Measurements from ENCODE around the gene ACAP2. TPM values are rescaled to one million over a fixed set of nuclear protein-coding genes. Genes with fewer than 3 reads are reported as not detected.

Gene ACAP2
- polyA plus RNA-seq, 3 donors, result 41.5 to 96.5 (median 71.6) TPM

- no peak overlapping the region for H3K4me3 Mint-ChIP-seq
- Histone ChIP-seq H3K79me2 (ENCODE audit: insufficient read depth, low read length) (peaks cover 94% of the 10 kb centered on the region), H3K27me3 (ENCODE audit: control insufficient read depth in 2 of 2, insufficient read depth in 2 of 2, low read length in 2 of 2) (no peaks in the 10 kb centered on the region), H4K20me1 (ENCODE audit: insufficient read depth, low read length) (peaks cover 100% of the 10 kb centered on the region), H3K4me3 (replicated peaks in 1 of 3; ENCODE audit: low read depth in 2 of 3, low read length in 3 of 3) (no peak overlapping the region), H3K9ac (ENCODE audit: insufficient read depth, low read length, poor library complexity, severe bottlenecking) (no peak overlapping the region), H3K9me3 (replicated peaks in 1 of 2; ENCODE audit: control insufficient read depth in 1 of 2, insufficient read depth in 1 of 2, low read length in 2 of 2) (no peaks in the 10 kb centered on the region), H3K4me1 (ENCODE audit: control insufficient read depth in 1 of 2, insufficient read depth in 2 of 2, low read length in 2 of 2) (no peaks in the 10 kb centered on the region), H3K4me2 (replicated peaks; ENCODE audit: extremely low read depth, low read length, poor library complexity, severe bottlenecking) (no peak overlapping the region), H3K27ac (ENCODE audit: low read depth in 1 of 2, low read length in 2 of 2) (no peak overlapping the region), H2AFZ (ENCODE audit: insufficient read depth, low read depth, low read length, poor library complexity, severe bottlenecking) (no peak overlapping the region), H3K36me3 (replicated peaks in 1 of 2; ENCODE audit: control insufficient read depth in 1 of 2, insufficient read depth in 2 of 2, low read length in 2 of 2) (peaks cover 26 to 78% of the 10 kb centered on the region in 2 donors)
- no peak for DNase-seq
- no peaks in the 10 kb centered on the region for H3K9me3 Mint-ChIP-seq
- H3K4me1 Mint-ChIP-seq, result peaks cover 12% of the 10 kb centered on the region
- intact Hi-C loops (cut with micrococcal nuclease), result no loop called here
- peak overlapping the region in 4 of 7 donors; percentile 18 to 64 (median 21) for H3K27ac Mint-ChIP-seq
- TF ChIP-seq CTCF (IDR thresholded peaks at IDR 0.05), result no peak
- peaks cover 36 to 60% of the 10 kb centered on the region in 2 donors for H3K36me3 Mint-ChIP-seq
- WGBS (ENCODE audit: insufficient coverage), result 16% methylated on average over 2 of the region's 2 CpGs
- no peaks in the 10 kb centered on the region for H3K27me3 Mint-ChIP-seq (ENCODE audit: low read depth in 3 of 3)
Measured at GRCh38 chr3:195385526-195385925, 57.3 kb downstream of the ACAP2 start.

- Mint-ChIP-seq H3K27me3 (ENCODE audit: low read depth in 3 of 3) (no peaks in the 10 kb centered on the region), H3K27ac (peak overlapping the region in 2 of 7 donors; percentile 5 to 58), H3K9me3 (no peaks in the 10 kb centered on the region), H3K36me3 (peaks cover 34 to 60% of the 10 kb centered on the region in 2 donors), H3K4me1 (peaks cover 12% of the 10 kb centered on the region), H3K4me3 (no peak overlapping the region)
- H3K4me2 ChIP-seq (replicated peaks; ENCODE audit: extremely low read depth, low read length, poor library complexity, severe bottlenecking), result no peak overlapping the region
- intact Hi-C loops (cut with micrococcal nuclease), result no loop called here
- no peak for DNase-seq
- no peaks in the 10 kb centered on the region for H3K9me3 ChIP-seq (replicated peaks in 1 of 2; ENCODE audit: control insufficient read depth in 1 of 2, insufficient read depth in 1 of 2, low read length in 2 of 2)
- H3K79me2 ChIP-seq (ENCODE audit: insufficient read depth, low read length), result peaks cover 93% of the 10 kb centered on the region
- H4K20me1 ChIP-seq (ENCODE audit: insufficient read depth, low read length), result peaks cover 100% of the 10 kb centered on the region
- no peak for TF ChIP-seq CTCF (IDR thresholded peaks at IDR 0.05)
- no peak overlapping the region for H3K4me3 ChIP-seq (replicated peaks in 1 of 3; ENCODE audit: low read depth in 2 of 3, low read length in 3 of 3)
- no peaks in the 10 kb centered on the region for H3K4me1 ChIP-seq (ENCODE audit: control insufficient read depth in 1 of 2, insufficient read depth in 2 of 2, low read length in 2 of 2)
- H3K27ac ChIP-seq (ENCODE audit: low read depth in 1 of 2, low read length in 2 of 2), result peak overlapping the region in 1 of 2 donors; percentile 36
- no peak overlapping the region for H3K9ac ChIP-seq (ENCODE audit: insufficient read depth, low read length, poor library complexity, severe bottlenecking)
- H2AFZ ChIP-seq (ENCODE audit: insufficient read depth, low read depth, low read length, poor library complexity, severe bottlenecking), result no peak overlapping the region
- H3K36me3 ChIP-seq (replicated peaks in 1 of 2; ENCODE audit: control insufficient read depth in 1 of 2, insufficient read depth in 2 of 2, low read length in 2 of 2), result peaks cover 26 to 79% of the 10 kb centered on the region in 2 donors
- WGBS (ENCODE audit: insufficient coverage), result no CpG with 5 or more reads among the region's 1 CpG
- H3K27me3 ChIP-seq (ENCODE audit: control insufficient read depth in 2 of 2, insufficient read depth in 2 of 2, low read length in 2 of 2), result no peaks in the 10 kb centered on the region
Measured at GRCh38 chr3:195384952-195385351, 57.9 kb downstream of the ACAP2 start.
